Measurements from ENCODE around the gene HHEX. TPM values are rescaled to one million over a fixed set of nuclear protein-coding genes. Genes with fewer than 3 reads are reported as not detected.
"Not testable (repeated sequence)": the region's sequence is repeated elsewhere in the genome, so short reads cannot be mapped to it uniquely, and the experiment has no call there.

The HHEX gene
- polyA plus RNA-seq, 1 donor from 2014 or later = not detected

GRCh38 chr10:92641492-92641891, 48.3 kb upstream of the HHEX start:
- Histone ChIP-seq H3K27me3 (ENCODE audit: insufficient read depth, low read depth, low read length) (no peaks in the 10 kb centered on the region), H3K9me3 (ENCODE audit: low read length) (no peaks in the 10 kb centered on the region), H3K36me3 (ENCODE audit: insufficient read depth, low read length) (no peaks in the 10 kb centered on the region), H3K27ac (ENCODE audit: low read length) (no peak overlapping the region), H3K9ac (ENCODE audit: low read length) (no peak overlapping the region), H4K20me1 (ENCODE audit: insufficient read depth) (no peaks in the 10 kb centered on the region), H3K79me2 (replicated peaks; ENCODE audit: insufficient read depth, low read length) (no peaks in the 10 kb centered on the region), H2AFZ (ENCODE audit: low read depth, low read length) (no peak overlapping the region), H3F3A (ENCODE audit: insufficient read depth, low read length, poor library complexity, severe bottlenecking) (no peaks in the 10 kb centered on the region), H3K9me2 (ENCODE audit: insufficient read depth, low read length) (no peaks in the 10 kb centered on the region), H3K4me2 (ENCODE audit: low read length) (no peak overlapping the region), H3K4me3 (ENCODE audit: low read length) (no peak overlapping the region)
- TF ChIP-seq MXI1 (conservative IDR thresholded peaks at IDR 0.05; ENCODE audit: poor library complexity, severe bottlenecking) (no peak), REST (IDR thresholded peaks at IDR 0.05; ENCODE audit: borderline replicate concordance) (no peak), RAD21 (conservative IDR thresholded peaks at IDR 0.05) (no peak), EP300 (conservative IDR thresholded peaks at IDR 0.05; ENCODE audit: poor library complexity, severe bottlenecking) (no peak), EZH2 (IDR thresholded peaks at IDR 0.05; ENCODE audit: borderline replicate concordance, insufficient read depth, low read length, poor library complexity, severe bottlenecking) (no peak)

- Histone ChIP-seq H3K27ac (ENCODE audit: low read length) (no peak overlapping the region), H3K9me3 (ENCODE audit: low read length) (no peaks in the 10 kb centered on the region), H3K27me3 (ENCODE audit: insufficient read depth, low read depth, low read length) (no peaks in the 10 kb centered on the region), H3K4me3 (ENCODE audit: low read length) (no peak overlapping the region), H2AFZ (ENCODE audit: low read depth, low read length) (no peak overlapping the region), H3F3A (ENCODE audit: insufficient read depth, low read length, poor library complexity, severe bottlenecking) (no peaks in the 10 kb centered on the region), H3K9ac (ENCODE audit: low read length) (no peak overlapping the region), H3K36me3 (ENCODE audit: insufficient read depth, low read length) (no peaks in the 10 kb centered on the region), H3K9me2 (ENCODE audit: insufficient read depth, low read length) (no peaks in the 10 kb centered on the region), H4K20me1 (ENCODE audit: insufficient read depth) (no peaks in the 10 kb centered on the region), H3K79me2 (replicated peaks; ENCODE audit: insufficient read depth, low read length) (no peaks in the 10 kb centered on the region), H3K4me2 (ENCODE audit: low read length) (no peak overlapping the region)
- no peak for TF ChIP-seq REST (IDR thresholded peaks at IDR 0.05; ENCODE audit: borderline replicate concordance)
- no peak for TF ChIP-seq RAD21 (conservative IDR thresholded peaks at IDR 0.05)
- no peak for TF ChIP-seq POLR2AphosphoS5 (IDR thresholded peaks at IDR 0.05)
- TF ChIP-seq EP300 (conservative IDR thresholded peaks at IDR 0.05; ENCODE audit: poor library complexity, severe bottlenecking) = no peak
- no peak for TF ChIP-seq EZH2 (IDR thresholded peaks at IDR 0.05; ENCODE audit: borderline replicate concordance, insufficient read depth, low read length, poor library complexity, severe bottlenecking)
- TF ChIP-seq SMC3 (conservative IDR thresholded peaks at IDR 0.05; ENCODE audit: poor library complexity) = no peak
- TF ChIP-seq, protein P1, sequence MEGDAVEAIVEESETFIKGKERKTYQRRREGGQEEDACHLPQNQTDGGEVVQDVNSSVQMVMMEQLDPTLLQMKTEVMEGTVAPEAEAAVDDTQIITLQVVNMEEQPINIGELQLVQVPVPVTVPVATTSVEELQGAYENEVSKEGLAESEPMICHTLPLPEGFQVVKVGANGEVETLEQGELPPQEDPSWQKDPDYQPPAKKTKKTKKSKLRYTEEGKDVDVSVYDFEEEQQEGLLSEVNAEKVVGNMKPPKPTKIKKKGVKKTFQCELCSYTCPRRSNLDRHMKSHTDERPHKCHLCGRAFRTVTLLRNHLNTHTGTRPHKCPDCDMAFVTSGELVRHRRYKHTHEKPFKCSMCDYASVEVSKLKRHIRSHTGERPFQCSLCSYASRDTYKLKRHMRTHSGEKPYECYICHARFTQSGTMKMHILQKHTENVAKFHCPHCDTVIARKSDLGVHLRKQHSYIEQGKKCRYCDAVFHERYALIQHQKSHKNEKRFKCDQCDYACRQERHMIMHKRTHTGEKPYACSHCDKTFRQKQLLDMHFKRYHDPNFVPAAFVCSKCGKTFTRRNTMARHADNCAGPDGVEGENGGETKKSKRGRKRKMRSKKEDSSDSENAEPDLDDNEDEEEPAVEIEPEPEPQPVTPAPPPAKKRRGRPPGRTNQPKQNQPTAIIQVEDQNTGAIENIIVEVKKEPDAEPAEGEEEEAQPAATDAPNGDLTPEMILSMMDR (IDR thresholded peaks at IDR 0.05; ENCODE audit: poor library complexity, severe bottlenecking) = no peak
- TF ChIP-seq TAF1 (IDR thresholded peaks at IDR 0.05; ENCODE audit: low read depth) = no peak
- no peak for TF ChIP-seq MXI1 (conservative IDR thresholded peaks at IDR 0.05; ENCODE audit: poor library complexity, severe bottlenecking)
Measured at GRCh38 chr10:92644921-92645320, 44.8 kb upstream of the HHEX start.

DNA sequence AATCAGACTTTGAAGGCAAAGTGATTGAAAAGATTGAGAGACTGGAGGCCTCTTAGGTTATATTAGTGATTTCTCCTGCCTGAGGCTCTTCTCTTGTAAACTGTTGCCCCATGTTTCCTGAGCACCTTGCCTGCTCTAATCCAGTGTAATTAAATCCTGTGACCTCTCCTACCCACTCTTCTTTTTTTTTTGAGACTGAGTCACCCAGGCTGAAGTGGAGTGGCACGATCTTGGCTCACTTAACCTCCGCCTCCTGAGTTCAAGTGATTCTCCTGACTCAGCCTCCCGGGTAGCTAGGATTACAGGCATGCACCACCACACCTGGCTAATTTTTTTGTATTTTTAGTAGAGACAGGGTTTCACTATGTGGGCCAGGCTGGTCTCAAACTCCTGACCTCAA, 38.9 kb upstream of the HHEX start:
- H3K4me3 ChIP-seq (ENCODE audit: low read length); H3K36me3 ChIP-seq (ENCODE audit: insufficient read depth, low read length); H3K9me2 ChIP-seq (ENCODE audit: insufficient read depth, low read length); H3K27me3 ChIP-seq (ENCODE audit: insufficient read depth, low read depth, low read length); H3K9me3 ChIP-seq (ENCODE audit: low read length); H4K20me1 ChIP-seq (ENCODE audit: insufficient read depth); H3K27ac ChIP-seq (ENCODE audit: low read length); H3K9ac ChIP-seq (ENCODE audit: low read length); H2AFZ ChIP-seq (ENCODE audit: low read depth, low read length); H3K79me2 ChIP-seq (replicated peaks; ENCODE audit: insufficient read depth, low read length); H3F3A ChIP-seq (ENCODE audit: insufficient read depth, low read length, poor library complexity, severe bottlenecking); H3K4me2 ChIP-seq (ENCODE audit: low read length): not testable (repeated sequence)
